Fibroblast of skin of right quadriceps (primary cell): ENCODE data around the gene CHRNA4.
"Not testable (repeated sequence)": the region's sequence is repeated elsewhere in the genome, so short reads cannot be mapped to it uniquely, and the experiment has no call there.

ENCODE experiments used
- DNase-seq: peaks from one replicate; pipeline ENCODE4 v3.0.0-alpha.2; 2013

The CHRNA4 gene

GRCh38 chr20:63347950-63348827 is 13.0 kb downstream of the CHRNA4 start:
- no peak for DNase-seq

DNA sequence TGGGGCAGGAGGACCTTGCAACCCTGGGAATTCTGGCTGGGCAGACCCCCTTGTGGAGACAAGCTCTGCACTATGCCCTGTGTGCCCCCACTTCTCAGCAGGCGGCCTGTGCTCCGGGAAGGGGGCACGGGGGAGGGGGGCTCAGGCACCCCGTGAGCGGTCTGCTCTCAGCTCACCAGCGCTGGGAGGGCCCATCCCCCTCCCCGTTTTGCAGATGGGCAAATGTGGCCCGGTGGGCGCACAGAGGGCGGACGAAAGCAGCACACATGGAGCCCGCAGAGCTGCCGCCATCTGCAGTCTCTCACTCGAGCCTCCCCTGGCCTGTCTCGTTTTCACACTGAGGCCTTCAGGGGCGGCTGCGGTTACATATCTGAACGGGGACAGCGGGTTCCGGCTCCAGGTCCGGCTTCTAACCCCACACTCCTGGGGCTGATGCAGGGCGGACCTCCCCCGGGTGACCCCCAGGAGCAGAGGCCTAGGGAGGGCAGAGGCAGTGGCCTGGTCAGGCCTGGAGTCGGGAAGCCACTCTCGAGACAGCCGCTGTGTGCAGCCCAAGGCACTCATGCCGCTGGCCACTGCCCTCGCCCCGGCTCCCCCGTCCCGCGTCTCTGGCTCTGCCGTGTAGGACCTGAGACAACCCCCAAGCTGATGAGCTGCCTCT is 13.9 kb downstream of the CHRNA4 start:
- DNase-seq, result no peak

DNA sequence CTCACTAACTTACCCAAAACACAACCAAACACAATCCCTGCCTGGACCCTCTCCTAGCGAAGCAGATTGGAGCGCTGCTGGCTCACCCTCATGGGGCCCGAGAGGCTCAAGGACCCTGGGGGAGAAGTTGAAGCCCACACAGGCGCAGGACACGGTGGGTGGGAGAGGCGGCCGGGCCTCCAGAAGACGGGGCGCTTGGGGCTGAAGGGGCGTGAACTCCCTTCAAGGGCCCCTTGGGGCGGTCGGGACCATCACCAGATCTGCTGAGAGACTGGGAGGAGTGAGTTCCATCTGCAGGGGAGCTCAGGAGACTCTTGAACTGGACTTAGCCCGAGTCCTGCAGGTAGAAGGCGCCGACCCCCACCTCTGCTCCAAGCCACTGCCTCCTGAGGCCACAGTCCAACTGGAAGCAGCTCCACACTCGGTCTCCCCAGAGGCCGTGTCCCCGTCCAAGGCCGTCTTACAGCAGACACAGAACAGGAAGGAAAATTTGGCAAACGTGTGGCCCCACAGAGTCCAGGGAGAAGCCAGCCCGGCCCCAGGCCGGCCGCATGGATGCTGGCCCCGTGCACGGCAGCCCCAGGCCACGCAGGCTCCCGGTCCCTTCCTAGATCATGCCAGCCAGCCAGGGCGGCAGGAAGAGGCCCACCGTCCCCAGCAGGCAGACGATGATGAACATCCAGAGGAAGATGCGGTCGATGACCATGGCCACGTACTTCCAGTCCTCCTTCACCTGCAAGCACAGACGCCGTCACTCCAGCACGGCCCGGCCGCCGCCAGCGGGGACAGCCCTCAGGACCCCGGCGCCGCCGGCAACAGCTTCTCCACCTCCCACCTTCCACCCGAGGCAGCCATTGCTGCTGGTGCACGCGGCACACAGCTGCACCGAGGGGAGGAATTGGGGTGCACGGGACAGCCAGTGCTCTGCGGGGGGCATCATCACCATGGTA is 14.7 kb downstream of the CHRNA4 start:
- DNase-seq, result no peak

DNA sequence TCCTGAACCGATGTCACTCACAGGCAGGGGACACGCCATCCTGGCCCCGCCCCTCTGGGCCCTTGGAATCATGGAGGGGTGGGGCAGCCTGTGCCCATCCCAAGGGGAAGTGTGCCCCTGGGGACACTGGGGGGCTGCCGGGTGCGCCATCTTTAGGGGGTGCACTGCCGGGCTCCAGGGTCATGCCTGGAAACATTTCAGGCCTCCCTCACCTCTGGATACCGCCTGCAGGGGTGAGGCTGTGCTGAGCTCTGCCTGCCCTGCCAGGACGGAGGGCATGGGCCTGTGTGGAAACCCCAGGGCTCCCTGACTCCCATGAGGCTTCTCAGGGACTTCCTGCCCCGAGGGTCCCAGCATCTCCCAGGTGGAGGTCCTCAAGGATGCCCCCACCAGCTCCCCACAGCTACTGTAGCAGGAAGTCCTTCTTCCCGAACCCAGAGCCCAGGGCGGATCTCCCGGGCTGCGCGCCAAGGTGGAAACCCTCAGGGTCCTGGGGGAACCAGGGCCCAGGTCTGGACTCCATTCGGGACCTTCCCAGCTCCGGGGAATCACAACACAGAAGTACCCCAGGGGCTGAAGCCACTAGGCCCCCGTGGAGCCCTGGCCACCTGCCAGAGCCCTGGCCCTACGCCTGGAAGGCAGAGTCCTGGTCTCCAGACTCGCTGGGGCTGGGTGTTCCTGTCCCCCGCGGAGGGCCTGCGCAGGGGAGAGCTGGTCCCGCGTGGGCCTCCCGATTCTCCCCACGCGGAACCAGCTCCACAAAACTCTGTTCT is 15.6 kb downstream of the CHRNA4 start:
- no peak for DNase-seq

GRCh38 chr20:63344616-63345327 is 16.4 kb downstream of the CHRNA4 start:
- DNase-seq, result no peak

GRCh38 chr20:63343460-63344445 is 17.4 kb downstream of the CHRNA4 start:
- no peak for DNase-seq

DNA sequence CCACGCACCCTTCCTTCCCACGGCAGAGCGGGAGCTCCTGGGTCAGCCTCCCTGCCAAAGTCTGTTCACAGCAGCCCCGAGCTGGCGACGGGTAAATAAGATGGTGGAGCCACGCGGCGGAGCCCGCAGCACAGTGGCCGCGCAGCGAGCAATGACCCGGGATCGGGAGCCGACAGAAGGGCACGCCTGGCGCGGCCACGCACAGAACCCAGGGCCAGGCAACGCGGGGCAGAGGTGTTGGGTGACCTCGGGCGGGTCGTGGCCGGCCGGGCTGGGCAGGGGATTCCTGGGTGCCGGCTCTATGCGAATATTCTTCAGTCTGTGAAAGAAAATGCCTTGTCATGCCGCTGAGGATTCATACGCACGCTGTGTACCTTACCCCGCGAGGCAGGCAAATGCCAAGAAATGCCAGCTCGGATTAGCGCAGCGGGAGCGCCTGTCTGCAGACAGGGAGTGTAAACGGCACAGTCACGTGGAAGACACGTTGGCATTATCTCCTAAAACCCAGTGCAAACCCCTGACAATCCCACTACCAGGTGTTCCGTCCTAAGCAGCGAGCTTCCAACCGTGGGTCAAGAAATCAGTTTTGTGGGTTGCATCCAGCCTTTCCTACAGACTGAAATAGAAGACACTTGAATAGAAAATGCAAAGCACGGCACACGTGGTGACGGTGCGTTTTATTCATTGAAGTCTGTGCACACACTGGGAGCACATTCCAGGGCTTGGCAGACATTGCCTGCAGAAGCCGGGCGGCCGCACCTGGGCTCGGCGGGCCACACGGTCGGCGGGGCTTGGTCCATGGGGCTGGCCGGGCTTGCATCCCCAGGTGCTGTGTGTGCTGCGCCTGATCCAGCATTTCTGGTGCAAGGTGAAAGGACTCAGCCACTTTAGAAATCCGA is 18.3 kb downstream of the CHRNA4 start:
- DNase-seq, result no peak

GRCh38 chr20:63340158-63340688 is 20.9 kb downstream of the CHRNA4 start:
- not testable (repeated sequence) for DNase-seq

DNA sequence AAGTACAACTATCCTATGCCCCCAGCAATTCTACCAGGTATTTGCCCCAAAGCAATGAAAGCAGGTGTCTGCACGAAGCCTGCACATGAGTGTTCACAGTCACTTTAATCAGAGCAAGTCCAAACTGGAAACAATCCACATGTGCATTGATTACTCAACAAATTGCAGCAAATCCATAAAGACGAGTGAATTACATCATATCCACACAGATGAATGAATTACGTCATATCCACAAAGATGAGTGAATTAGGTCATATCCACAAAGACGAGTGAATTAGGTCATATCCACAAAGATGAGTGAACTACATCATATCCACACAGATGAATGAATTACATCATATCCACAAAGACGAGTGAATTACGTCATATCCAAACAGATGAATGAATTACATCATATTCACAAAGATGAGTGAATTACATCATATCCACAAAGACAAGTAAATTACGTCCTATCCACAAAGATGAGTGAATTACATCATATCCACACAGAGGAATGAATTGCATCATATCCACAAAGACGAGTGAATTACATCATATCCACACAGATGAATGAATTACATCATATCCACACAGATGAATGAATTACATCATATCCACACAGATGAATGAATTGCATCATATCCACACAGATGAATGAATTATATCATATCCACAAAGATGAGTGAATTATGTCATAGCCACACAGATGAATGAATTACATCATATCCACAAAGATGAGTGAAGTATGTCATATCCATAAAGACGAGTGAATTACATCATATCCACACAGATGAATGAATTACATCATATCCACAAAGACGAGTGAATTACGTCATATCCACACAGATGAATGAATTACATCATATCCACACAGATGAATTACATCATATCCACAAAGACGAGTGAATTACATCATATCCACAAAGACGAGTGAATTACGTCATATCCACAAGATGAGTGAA is 21.7 kb downstream of the CHRNA4 start:
- not testable (repeated sequence) for DNase-seq

- DNase-seq, result no peak
Measured at GRCh38 chr20:63337786-63338420, 23.2 kb downstream of the CHRNA4 start.

- DNase-seq, result no peak
Measured at GRCh38 chr20:63336232-63336752, 24.9 kb downstream of the CHRNA4 start.

DNA sequence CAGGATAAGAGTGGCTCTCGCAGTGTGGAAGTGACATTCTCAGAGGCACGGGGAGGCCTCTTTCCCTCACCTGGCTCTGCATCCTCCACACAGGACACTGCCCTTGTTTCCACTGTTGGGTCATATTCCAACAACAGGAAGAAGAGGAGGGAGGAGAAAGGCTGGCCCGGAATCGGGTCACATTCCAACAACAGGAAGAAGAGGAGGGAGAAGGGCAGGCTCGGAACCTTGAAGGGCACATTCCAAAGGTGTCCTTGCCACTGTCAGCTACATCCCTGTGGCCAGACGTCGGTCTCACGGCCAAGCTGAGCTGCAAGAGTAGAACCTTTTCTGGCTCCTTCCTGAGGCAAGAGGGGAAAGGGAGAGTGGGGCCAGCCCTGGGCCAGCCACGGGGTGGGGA is 25.4 kb downstream of the CHRNA4 start:
- no peak for DNase-seq

GRCh38 chr20:63335060-63335459 is 26.1 kb downstream of the CHRNA4 start:
- DNase-seq, result not testable (repeated sequence)

DNA sequence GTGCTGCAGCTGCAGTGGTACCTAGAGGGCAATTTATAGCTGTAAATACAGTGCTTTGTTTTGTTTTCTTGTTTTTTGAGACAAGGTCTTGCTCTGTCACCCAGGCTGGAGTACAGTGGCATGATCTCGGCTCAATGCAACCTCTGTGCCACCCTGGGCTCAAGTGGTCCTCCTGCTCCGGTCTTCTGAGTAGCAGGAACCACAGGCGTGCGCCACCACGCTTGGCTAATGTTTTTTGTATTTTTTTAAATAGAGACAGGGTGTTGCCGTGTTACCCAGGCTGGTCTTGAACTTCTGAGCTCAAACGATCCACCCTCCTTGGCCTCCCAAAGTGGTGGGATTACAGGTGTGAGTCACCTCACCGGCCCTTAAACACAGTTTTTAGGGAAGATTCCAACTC is 26.8 kb downstream of the CHRNA4 start:
- no peak for DNase-seq

DNA sequence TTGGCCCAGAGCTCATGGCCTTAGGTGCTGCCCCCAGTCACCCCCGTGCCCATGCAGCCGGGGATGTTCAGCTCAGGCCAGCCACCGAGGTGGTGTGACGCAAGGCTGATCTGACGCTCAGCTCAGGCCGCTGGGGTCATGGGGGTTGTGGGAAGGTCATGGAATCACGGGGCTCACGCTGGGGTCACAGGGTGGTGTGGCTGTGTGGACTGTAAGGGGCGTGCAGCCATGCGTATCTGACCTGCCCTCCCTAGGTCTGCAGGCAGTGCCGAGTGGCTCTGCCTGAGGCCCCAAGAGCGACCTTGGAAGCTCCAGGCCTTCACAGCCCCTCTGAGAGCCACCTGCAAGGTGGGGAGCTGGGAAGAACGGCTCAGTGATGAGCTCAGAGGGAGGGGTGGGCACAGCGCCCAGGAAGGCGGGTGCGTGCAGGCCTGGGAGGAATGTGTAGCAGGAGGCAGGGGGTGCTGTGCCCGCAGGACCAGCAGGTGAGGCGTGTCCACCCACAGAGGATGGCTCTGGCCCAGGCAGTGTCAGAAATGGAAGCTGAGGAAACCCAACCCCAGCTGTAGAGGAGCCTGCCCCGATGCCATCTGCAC is 27.8 kb downstream of the CHRNA4 start:
- DNase-seq, result no peak

DNA sequence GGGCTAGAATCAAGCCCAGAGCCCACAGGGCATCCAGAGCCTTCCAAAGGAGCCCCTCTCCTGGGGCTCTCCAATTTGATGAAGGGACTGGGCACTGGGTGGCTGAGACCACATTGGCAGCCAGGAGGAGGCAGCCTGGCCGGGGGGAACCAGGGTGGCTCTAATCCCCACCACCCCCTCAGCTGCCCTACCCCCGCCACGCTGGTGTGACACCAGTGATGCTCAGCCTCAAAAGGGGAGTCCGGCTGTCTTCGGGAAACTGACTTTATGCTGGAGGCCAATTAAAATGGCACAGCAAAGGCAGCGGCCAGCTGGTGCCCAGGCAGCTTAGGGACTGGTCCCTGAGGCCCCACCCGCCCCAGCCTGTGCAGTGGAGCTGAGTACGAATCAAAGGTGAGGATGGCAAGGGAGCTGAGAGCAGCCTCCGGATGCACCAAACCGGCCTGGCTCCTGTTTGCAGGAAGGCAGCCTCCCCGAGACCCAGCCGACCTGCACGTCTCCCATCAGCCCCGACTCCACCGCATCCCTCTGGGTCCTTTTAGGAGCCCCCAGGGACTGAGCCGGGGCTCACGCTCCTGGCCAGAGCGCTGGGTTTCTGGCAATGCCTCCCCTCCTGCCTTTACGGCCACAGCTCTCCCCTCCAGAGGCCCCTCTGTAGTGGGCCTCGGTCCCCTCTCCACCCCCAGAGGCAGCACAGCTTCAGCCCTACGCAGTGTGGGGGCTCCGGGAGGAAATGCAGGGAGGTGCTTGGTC is 28.5 kb downstream of the CHRNA4 start:
- DNase-seq, result no peak
